ENCODE measurements around the gene PQBP1. TPM values are rescaled to one million over a fixed set of nuclear protein-coding genes. Genes with fewer than 3 reads are reported as not detected.

The PQBP1 gene
- total RNA-seq, 1 donor from 2014 or later, result 80.1 TPM

DNA sequence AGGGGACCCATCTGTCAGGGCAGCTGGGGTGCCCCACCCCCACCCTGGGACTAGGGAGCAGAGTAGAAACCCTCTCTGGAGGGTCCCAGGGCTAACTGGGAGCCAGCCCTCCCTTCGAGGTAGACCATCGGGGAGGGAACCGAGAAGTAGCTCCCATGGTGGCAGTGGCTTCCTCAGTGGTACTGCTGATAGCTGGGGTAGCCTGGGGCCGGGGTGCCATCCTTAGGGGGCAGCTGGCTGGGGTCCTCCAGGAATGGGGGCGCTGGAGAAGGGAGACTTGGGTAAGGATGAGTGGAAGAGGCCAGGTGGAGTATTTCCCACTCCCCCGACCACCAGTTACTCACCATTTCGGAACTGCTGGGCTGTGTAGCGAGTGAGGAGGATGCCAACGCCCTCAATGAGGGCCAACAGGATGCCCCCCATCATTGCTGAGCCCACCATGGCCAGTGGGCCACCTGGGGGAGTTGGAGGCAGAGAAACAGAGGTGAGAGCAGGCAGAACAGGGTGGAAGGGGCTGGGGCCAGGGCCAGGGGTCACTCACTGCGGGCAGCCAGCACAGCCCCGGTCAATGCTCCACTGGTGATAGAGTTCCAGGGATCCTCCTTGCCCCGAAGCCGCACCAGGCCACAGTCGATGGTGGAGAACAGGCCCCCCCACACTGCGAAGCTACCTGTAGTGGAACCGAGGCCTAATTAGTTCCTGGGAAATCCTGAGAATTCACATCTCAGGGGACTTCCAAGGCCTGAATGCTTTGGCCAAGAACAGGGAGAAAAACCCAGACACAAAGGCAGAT, 4.0 kb upstream of the PQBP1 start:
- DNase-seq (ENCODE audit: low spot score), result no peak
- H3K36me3 Mint-ChIP-seq (ENCODE audit: low read depth, unreplicated experiment), result peaks cover 7% of the 10 kb centered on the region
- H3K27me3 Mint-ChIP-seq (ENCODE audit: unreplicated experiment), result peaks cover 11% of the 10 kb centered on the region
- no peak overlapping the region for H3K27ac Mint-ChIP-seq (ENCODE audit: unreplicated experiment)
- no peak overlapping the region for H3K4me3 Mint-ChIP-seq (ENCODE audit: unreplicated experiment)
- peaks cover 11% of the 10 kb centered on the region for H3K4me1 Mint-ChIP-seq (ENCODE audit: unreplicated experiment)
- no peaks in the 10 kb centered on the region for H3K9me3 Mint-ChIP-seq (ENCODE audit: unreplicated experiment)
- TF ChIP-seq, protein P1, sequence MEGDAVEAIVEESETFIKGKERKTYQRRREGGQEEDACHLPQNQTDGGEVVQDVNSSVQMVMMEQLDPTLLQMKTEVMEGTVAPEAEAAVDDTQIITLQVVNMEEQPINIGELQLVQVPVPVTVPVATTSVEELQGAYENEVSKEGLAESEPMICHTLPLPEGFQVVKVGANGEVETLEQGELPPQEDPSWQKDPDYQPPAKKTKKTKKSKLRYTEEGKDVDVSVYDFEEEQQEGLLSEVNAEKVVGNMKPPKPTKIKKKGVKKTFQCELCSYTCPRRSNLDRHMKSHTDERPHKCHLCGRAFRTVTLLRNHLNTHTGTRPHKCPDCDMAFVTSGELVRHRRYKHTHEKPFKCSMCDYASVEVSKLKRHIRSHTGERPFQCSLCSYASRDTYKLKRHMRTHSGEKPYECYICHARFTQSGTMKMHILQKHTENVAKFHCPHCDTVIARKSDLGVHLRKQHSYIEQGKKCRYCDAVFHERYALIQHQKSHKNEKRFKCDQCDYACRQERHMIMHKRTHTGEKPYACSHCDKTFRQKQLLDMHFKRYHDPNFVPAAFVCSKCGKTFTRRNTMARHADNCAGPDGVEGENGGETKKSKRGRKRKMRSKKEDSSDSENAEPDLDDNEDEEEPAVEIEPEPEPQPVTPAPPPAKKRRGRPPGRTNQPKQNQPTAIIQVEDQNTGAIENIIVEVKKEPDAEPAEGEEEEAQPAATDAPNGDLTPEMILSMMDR (IDR thresholded peaks at IDR 0.05; ENCODE audit: unreplicated experiment), result no peak

- Mint-ChIP-seq H3K27ac (ENCODE audit: unreplicated experiment) (no peak overlapping the region), H3K9me3 (ENCODE audit: unreplicated experiment) (no peaks in the 10 kb centered on the region), H3K4me1 (ENCODE audit: unreplicated experiment) (peaks cover 11% of the 10 kb centered on the region), H3K4me3 (ENCODE audit: unreplicated experiment) (no peak overlapping the region), H3K27me3 (ENCODE audit: unreplicated experiment) (peaks cover 11% of the 10 kb centered on the region), H3K36me3 (ENCODE audit: low read depth, unreplicated experiment) (peaks cover 7% of the 10 kb centered on the region)
- no peak for DNase-seq (ENCODE audit: low spot score)
- TF ChIP-seq, protein P1 (IDR thresholded peaks at IDR 0.05; ENCODE audit: unreplicated experiment), result no peak
Observed at GRCh38 chrX:48894891-48895290, 2.8 kb upstream of the PQBP1 start.

GRCh38 chrX:48896611-48897011, 1.1 kb upstream of the PQBP1 start:
- Mint-ChIP-seq H3K27me3 (ENCODE audit: unreplicated experiment) (peaks cover 6% of the 10 kb centered on the region), H3K9me3 (ENCODE audit: unreplicated experiment) (no peaks in the 10 kb centered on the region), H3K4me1 (ENCODE audit: unreplicated experiment) (peaks cover 6% of the 10 kb centered on the region), H3K27ac (ENCODE audit: unreplicated experiment) (peak overlapping the region; percentile 95), H3K4me3 (ENCODE audit: unreplicated experiment) (peak overlapping the region; percentile 96), H3K36me3 (ENCODE audit: low read depth, unreplicated experiment) (peaks cover 12% of the 10 kb centered on the region)
- TF ChIP-seq, protein P1 (IDR thresholded peaks at IDR 0.05; ENCODE audit: unreplicated experiment), result no peak
- no peak for DNase-seq (ENCODE audit: low spot score)

GRCh38 chrX:48897157-48897624, 539 bp upstream of the PQBP1 start:
- H3K9me3 Mint-ChIP-seq (ENCODE audit: unreplicated experiment), result no peaks in the 10 kb centered on the region
- H3K4me3 Mint-ChIP-seq (ENCODE audit: unreplicated experiment), result peak overlapping the region; percentile 96
- H3K36me3 Mint-ChIP-seq (ENCODE audit: low read depth, unreplicated experiment), result peaks cover 16% of the 10 kb centered on the region
- peak; percentile 70 for DNase-seq (ENCODE audit: low spot score)
- peak overlapping the region; percentile 95 for H3K27ac Mint-ChIP-seq (ENCODE audit: unreplicated experiment)
- peaks cover 6% of the 10 kb centered on the region for H3K27me3 Mint-ChIP-seq (ENCODE audit: unreplicated experiment)
- TF ChIP-seq, protein P1 (IDR thresholded peaks at IDR 0.05; ENCODE audit: unreplicated experiment), result no peak
- H3K4me1 Mint-ChIP-seq (ENCODE audit: unreplicated experiment), result peaks cover 6% of the 10 kb centered on the region

- no peak for DNase-seq (ENCODE audit: low spot score)
- H3K4me3 Mint-ChIP-seq (ENCODE audit: unreplicated experiment), result no peak overlapping the region
- no peak overlapping the region for H3K27ac Mint-ChIP-seq (ENCODE audit: unreplicated experiment)
- H3K27me3 Mint-ChIP-seq (ENCODE audit: unreplicated experiment), result peaks cover 6% of the 10 kb centered on the region
- no peaks in the 10 kb centered on the region for H3K9me3 Mint-ChIP-seq (ENCODE audit: unreplicated experiment)
- H3K36me3 Mint-ChIP-seq (ENCODE audit: low read depth, unreplicated experiment), result peaks cover 22% of the 10 kb centered on the region
- TF ChIP-seq, protein P1 (IDR thresholded peaks at IDR 0.05; ENCODE audit: unreplicated experiment), result no peak
- H3K4me1 Mint-ChIP-seq (ENCODE audit: unreplicated experiment), result peaks cover 6% of the 10 kb centered on the region
Observed at GRCh38 chrX:48899078-48899410, 1.3 kb downstream of the PQBP1 start.

All from endothelial cell (in vitro differentiated cells).